ENCODE measurements around the gene RPAP2. TPM values are rescaled to one million over a fixed set of nuclear protein-coding genes. Genes with fewer than 3 reads are reported as not detected.

Gene RPAP2
- total and polyA plus RNA-seq, 2 donors (not counting 3 experiments of a cell fraction or from before 2014, with no cell fraction given), result 4.3 to 24.9 TPM

- ChIA-PET CTCF (no interaction called here), POLR2A (no interaction called here)
- Histone ChIP-seq H3K79me2 (ENCODE audit: control insufficient read depth, insufficient read depth, low read length) (no peaks in the 10 kb centered on the region), H3K36me3 (ENCODE audit: control insufficient read depth in 2 of 2, extremely low read depth in 1 of 2, insufficient read depth in 2 of 2, low read length in 2 of 2) (peaks cover 0 to 5% of the 10 kb centered on the region in 2 experiments), H3K9ac (replicated peaks; ENCODE audit: extremely low read depth, insufficient read depth, low read length) (no peak overlapping the region), H3K4me1 (ENCODE audit: control insufficient read depth, extremely low read depth, insufficient read depth, low read length) (no peaks in the 10 kb centered on the region), H3K27me3 (ENCODE audit: control insufficient read depth in 2 of 2, insufficient read depth in 2 of 2, low read length in 2 of 2) (no peaks in the 10 kb centered on the region), H3K4me3 (replicated peaks in 1 of 3; ENCODE audit: insufficient read depth in 1 of 3, low read depth in 1 of 3, low read length in 3 of 3) (no peak overlapping the region), H3K9me3 (replicated peaks; ENCODE audit: control insufficient read depth, insufficient read depth, low read length) (no peaks in the 10 kb centered on the region), H3K4me2 (ENCODE audit: insufficient read depth, low read length) (no peak overlapping the region), H3K27ac (ENCODE audit: insufficient read depth, low read depth, low read length) (no peak overlapping the region), H3K9me1 (replicated peaks; ENCODE audit: control insufficient read depth, extremely low read depth, insufficient read depth, low read length) (no peaks in the 10 kb centered on the region), H2AFZ (ENCODE audit: low read depth, low read length) (no peak overlapping the region), H4K20me1 (replicated peaks; ENCODE audit: control insufficient read depth, extremely low read depth, insufficient read depth, low read length) (no peaks in the 10 kb centered on the region)
- DNase-seq (ENCODE audit: low read depth, low spot score) (no peak), FAIRE-seq (no peak)
- intact Hi-C loops (cut with micrococcal nuclease) (no loop called here), dilution Hi-C loops (cut with MboI; ENCODE audit: extremely low pct_ligation_motif_present, low sequenced_read_pairs) (no loop called here)
- BruUV-seq (replicated peaks), result no TSS peak
- TF ChIP-seq GATA2 (IDR thresholded peaks at IDR 0.05; ENCODE audit: insufficient read depth, insufficient read length, low read depth, low read length) (no peak), CTCF (IDR thresholded peaks at IDR 0.05; ENCODE audit: extremely low read depth in 1 of 2, insufficient read depth in 1 of 2, low read depth in 1 of 2, low read length in 2 of 2) (no peak), POLR2A (IDR thresholded peaks at IDR 0.05; ENCODE audit: low read depth, low read length) (no peak), MAX (IDR thresholded peaks at IDR 0.05; ENCODE audit: insufficient read depth, insufficient read length) (no peak), EZH2 (IDR thresholded peaks at IDR 0.05; ENCODE audit: borderline replicate concordance, low read depth, low read length, severe bottlenecking) (no peak), MYC (IDR thresholded peaks at IDR 0.05; ENCODE audit: low read depth, low read length) (no peak), POLR2AphosphoS5 (IDR thresholded peaks at IDR 0.05; ENCODE audit: insufficient read depth, low read depth, low read length) (no peak), JUN (IDR thresholded peaks at IDR 0.05; ENCODE audit: borderline replicate concordance, insufficient read depth, insufficient read length, low read depth) (no peak), FOS (IDR thresholded peaks at IDR 0.05; ENCODE audit: borderline replicate concordance, insufficient read depth, low read length) (no peak)
Measured at GRCh38 chr1:92359986-92360385, 61.1 kb downstream of the RPAP2 start.

All from endothelial cell of umbilical vein (primary cell).